ENCODE measurements around the gene ATP4B. TPM values are rescaled to one million over a fixed set of nuclear protein-coding genes. Genes with fewer than 3 reads are reported as not detected.

Gene ATP4B
- total RNA-seq, 1 experiment from 2014 or later: not detected

DNA sequence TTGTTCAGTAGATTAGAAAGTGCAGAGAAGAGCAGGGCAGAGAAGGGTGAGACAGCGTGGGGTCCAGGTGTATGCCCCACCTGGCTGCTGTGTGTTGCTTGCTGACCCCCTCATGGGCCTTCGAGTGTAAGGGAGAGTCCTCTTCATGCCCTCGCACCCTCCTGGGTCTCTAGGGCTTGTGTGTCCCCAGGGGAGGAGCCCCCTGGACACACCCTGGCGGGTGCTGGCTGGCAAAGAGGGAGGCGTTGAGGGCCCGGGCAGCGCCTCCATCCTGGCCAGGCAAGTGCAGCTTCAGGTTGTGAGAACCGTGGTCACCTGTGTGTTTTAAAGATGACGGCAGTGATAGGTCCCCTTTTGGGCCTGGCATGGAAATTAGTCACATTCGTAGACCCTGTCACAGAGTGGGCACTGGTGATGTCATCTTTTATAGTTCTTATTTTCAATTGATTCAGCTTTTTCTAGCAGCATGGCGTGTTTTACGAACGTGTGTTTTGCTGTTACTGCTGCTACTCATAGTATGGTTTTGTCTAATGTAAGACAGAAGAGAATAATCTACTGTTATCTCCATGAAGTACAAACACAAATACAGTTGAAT is 54.8 kb downstream of the ATP4B start:
- DNase-seq (ENCODE audit: low read depth, low spot score) (no peak), ATAC-seq (no peak)
- Histone ChIP-seq H3K27me3 (ENCODE audit: control insufficient read depth, insufficient read depth, low read length) (no peaks in the 10 kb centered on the region), H3K9me3 (ENCODE audit: control insufficient read depth, insufficient read depth, low read depth, low read length) (no peaks in the 10 kb centered on the region), H3K27ac (ENCODE audit: low read length) (no peak overlapping the region), H3K4me3 (ENCODE audit: low read depth in 2 of 2, low read length in 2 of 2) (no peak overlapping the region), H3K4me1 (ENCODE audit: control insufficient read depth, insufficient read depth, low read length) (no peaks in the 10 kb centered on the region), H3K36me3 (ENCODE audit: control insufficient read depth, insufficient read depth, low read length) (no peaks in the 10 kb centered on the region)
- ChIA-PET CTCF (interaction anchor here (0.6 kb wide), 1 partner anchor 15 kb away, joined by 5 read pairs; no protein-coding TSS in a partner anchor), POLR2A (no interaction called here)
- no TSS peak for BruUV-seq (replicated peaks)
- in situ Hi-C loops (cut with HindIII; ENCODE audit: low pct_unique_long_range_greater_than_20kb, low sequenced_read_pairs) (no loop called here), intact Hi-C loops (cut with micrococcal nuclease; ENCODE audit: unreplicated experiment) (no loop called here)
- no peak for TF ChIP-seq POLR2AphosphoS5 (IDR thresholded peaks at IDR 0.05; ENCODE audit: low read depth, low read length)
- no peak for TF ChIP-seq TCF7L2 (IDR thresholded peaks at IDR 0.05; ENCODE audit: low read depth, low read length)
- no peak for TF ChIP-seq SIN3A (IDR thresholded peaks at IDR 0.05; ENCODE audit: borderline replicate concordance, insufficient read depth, low read depth, low read length)
- TF ChIP-seq CTCF (IDR thresholded peaks at IDR 0.05): no peak
- TF ChIP-seq, protein P1, sequence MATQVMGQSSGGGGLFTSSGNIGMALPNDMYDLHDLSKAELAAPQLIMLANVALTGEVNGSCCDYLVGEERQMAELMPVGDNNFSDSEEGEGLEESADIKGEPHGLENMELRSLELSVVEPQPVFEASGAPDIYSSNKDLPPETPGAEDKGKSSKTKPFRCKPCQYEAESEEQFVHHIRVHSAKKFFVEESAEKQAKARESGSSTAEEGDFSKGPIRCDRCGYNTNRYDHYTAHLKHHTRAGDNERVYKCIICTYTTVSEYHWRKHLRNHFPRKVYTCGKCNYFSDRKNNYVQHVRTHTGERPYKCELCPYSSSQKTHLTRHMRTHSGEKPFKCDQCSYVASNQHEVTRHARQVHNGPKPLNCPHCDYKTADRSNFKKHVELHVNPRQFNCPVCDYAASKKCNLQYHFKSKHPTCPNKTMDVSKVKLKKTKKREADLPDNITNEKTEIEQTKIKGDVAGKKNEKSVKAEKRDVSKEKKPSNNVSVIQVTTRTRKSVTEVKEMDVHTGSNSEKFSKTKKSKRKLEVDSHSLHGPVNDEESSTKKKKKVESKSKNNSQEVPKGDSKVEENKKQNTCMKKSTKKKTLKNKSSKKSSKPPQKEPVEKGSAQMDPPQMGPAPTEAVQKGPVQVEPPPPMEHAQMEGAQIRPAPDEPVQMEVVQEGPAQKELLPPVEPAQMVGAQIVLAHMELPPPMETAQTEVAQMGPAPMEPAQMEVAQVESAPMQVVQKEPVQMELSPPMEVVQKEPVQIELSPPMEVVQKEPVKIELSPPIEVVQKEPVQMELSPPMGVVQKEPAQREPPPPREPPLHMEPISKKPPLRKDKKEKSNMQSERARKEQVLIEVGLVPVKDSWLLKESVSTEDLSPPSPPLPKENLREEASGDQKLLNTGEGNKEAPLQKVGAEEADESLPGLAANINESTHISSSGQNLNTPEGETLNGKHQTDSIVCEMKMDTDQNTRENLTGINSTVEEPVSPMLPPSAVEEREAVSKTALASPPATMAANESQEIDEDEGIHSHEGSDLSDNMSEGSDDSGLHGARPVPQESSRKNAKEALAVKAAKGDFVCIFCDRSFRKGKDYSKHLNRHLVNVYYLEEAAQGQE (IDR thresholded peaks at IDR 0.05; ENCODE audit: insufficient read depth in 1 of 2, low read depth in 2 of 2, low read length in 1 of 2): no peak

- intact Hi-C loops (cut with micrococcal nuclease; ENCODE audit: unreplicated experiment): no loop called here
- Histone ChIP-seq H3K36me3 (ENCODE audit: control insufficient read depth, insufficient read depth, low read length) (no peaks in the 10 kb centered on the region), H3K9me3 (ENCODE audit: control insufficient read depth, insufficient read depth, low read depth, low read length) (no peaks in the 10 kb centered on the region), H3K4me3 (ENCODE audit: low read depth in 2 of 2, low read length in 2 of 2) (no peak overlapping the region), H3K4me1 (ENCODE audit: control insufficient read depth, insufficient read depth, low read length) (no peaks in the 10 kb centered on the region), H3K27me3 (ENCODE audit: control insufficient read depth, insufficient read depth, low read length) (no peaks in the 10 kb centered on the region), H3K27ac (ENCODE audit: low read length) (no peak overlapping the region)
- POLR2A ChIA-PET: no interaction called here
- in situ Hi-C loops (cut with HindIII; ENCODE audit: low pct_unique_long_range_greater_than_20kb, low sequenced_read_pairs): no loop called here
- BruUV-seq (replicated peaks): no TSS peak
- no peak for ATAC-seq
- CTCF ChIA-PET: interaction anchor here (0.6 kb wide), 1 partner anchor 15 kb away, joined by 5 read pairs; no protein-coding TSS in a partner anchor
- TF ChIP-seq TCF7L2 (IDR thresholded peaks at IDR 0.05; ENCODE audit: low read depth, low read length): no peak
- TF ChIP-seq, protein P1 (IDR thresholded peaks at IDR 0.05; ENCODE audit: insufficient read depth in 1 of 2, low read depth in 2 of 2, low read length in 1 of 2): no peak
- no peak for DNase-seq (ENCODE audit: low read depth, low spot score)
Measured at GRCh38 chr13:113602291-113602988, 55.6 kb downstream of the ATP4B start.
